DMS53 treated with DMSO at 0.1 percent for 48 hours (cell line): ENCODE results near the gene FCAMR.

Source experiments
- DNase-seq: peaks from one replicate; lab custom pipeline; 2025; ENCODE audit not compliant: unreplicated experiment; lab: John Stamatoyannopoulos, UW

FCAMR gene, protein sequence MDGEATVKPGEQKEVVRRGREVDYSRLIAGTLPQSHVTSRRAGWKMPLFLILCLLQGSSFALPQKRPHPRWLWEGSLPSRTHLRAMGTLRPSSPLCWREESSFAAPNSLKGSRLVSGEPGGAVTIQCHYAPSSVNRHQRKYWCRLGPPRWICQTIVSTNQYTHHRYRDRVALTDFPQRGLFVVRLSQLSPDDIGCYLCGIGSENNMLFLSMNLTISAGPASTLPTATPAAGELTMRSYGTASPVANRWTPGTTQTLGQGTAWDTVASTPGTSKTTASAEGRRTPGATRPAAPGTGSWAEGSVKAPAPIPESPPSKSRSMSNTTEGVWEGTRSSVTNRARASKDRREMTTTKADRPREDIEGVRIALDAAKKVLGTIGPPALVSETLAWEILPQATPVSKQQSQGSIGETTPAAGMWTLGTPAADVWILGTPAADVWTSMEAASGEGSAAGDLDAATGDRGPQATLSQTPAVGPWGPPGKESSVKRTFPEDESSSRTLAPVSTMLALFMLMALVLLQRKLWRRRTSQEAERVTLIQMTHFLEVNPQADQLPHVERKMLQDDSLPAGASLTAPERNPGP

GRCh38 chr1:206970446-206970845 is at the start of gene FCAMR:
FCAMR (minus strand) TSS chr1:206970460; CDS start chr1:206970125, 335 bp downstream.
- DNase-seq, result no peak

DNA sequence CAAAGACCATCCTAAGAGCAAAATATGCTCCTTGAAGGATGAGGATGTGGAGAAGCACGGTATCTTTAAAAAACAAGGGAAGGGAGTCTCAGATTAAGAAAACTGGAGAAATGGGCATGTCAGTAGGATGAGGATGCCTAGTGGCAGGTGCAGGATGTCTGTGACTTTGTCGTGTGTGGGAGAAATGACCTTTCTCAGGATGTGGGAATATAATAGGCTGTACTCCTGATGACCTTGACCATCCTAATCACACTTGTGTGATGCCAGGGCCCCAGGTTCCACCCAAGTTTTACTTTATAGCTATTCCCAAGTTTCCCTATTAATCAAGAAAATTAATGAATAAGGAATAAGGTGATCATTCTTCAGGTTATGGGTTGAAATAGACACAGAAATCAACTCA is 49.4 kb upstream of the FCAMR start:
- no peak for DNase-seq

DNA sequence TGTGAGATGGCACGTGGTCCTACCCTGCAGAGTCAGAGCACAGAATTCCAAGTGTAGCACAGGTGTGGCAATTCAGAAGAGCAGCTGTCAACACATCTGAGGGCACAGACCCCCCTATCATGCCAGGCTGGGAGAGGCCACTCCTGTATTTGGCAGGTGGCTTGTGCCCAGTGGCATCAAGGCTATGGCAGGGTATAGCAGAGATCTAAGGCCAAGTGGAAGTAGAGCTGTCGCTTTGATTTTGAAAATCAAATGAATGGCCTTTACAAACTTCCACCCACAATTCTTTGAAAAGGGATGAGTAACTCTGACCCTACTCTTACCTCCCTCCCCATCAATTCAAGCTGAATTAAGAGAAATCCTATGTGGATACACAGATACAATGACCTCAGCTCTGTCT is 48.9 kb upstream of the FCAMR start:
- DNase-seq, result no peak

GRCh38 chr1:207018707-207019106 is 48.4 kb upstream of the FCAMR start:
- no peak for DNase-seq

DNA sequence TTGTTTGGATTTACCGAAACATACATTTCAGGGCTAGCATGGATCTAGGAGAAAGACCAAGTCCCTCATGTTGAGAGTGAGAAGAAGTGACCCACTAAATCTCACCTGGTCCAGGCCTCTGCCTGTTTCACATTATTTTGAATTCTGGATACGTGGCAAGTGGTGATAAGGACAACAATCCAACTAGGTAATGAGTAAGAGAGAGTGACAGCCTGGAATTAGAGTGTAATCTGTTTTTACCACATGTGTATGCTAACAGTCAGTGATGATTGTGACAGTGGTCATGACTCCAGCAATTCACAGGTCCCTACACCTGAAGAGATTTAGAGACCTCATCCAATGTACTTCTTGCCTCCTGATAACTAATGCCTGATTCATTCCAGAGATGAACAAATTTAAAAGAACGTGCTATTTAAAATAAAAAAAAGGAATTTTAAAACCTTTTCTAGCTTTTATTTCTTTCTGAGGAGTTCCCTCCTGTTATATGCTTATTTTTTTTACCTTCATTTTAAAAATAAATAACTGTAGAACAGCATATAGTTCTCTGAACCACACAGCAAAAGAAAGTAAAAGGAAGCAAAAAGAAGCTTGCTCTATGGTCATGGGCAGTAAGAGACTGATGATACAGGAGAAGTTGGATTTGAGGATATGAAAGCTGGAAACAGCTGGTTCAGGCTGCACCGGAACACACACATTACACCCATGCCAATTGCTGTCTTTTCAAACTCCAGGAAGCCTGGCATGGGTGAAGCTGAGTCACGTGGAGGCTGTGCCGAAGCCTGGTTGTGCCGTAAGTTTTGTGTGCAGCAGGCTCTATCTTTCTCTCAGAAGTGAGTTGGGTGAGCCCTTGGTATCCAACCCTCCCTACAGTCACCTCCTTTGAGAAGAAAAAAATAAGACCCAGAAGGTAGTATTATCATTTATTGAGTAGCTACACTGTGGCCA is 47.6 kb upstream of the FCAMR start:
- no peak for DNase-seq

DNA sequence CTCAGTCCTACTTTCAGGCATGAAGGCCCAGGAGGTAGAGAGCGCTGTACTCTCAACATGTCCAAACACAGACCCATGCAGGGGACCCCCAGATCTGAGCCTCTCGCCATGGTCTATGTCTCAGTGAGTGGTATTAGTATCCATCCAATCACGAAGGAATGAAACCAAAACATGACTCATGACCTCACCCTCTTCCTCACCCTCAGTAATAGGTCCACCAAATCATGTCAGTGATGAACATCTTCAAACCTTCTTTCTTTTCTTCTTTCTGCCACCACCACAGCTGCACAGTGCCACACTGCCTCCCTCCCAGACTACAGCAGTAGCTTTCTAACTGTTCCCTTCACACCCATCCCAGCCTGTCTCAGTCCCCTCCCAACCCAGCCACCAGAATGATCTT is 45.5 kb upstream of the FCAMR start:
- DNase-seq, result no peak

DNA sequence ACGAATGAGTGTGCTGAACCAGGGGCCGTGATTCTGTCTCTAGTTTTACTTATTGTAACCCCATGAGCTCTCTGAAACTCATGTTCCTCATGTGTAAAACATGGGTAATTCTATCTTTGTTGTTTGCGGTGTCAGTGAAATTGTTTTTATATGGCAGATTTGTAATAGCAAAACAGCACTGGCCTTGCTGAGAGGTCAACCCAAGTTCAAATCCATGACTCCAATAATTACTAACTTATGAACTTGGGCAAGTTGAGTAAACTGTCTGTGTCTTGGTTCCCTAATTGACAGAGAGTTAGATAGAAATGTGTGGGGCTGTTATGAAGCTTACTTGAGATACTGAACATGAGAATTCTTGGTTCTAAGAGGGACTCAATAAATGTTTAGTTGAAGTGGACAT is 44.5 kb upstream of the FCAMR start:
- no peak for DNase-seq

DNA sequence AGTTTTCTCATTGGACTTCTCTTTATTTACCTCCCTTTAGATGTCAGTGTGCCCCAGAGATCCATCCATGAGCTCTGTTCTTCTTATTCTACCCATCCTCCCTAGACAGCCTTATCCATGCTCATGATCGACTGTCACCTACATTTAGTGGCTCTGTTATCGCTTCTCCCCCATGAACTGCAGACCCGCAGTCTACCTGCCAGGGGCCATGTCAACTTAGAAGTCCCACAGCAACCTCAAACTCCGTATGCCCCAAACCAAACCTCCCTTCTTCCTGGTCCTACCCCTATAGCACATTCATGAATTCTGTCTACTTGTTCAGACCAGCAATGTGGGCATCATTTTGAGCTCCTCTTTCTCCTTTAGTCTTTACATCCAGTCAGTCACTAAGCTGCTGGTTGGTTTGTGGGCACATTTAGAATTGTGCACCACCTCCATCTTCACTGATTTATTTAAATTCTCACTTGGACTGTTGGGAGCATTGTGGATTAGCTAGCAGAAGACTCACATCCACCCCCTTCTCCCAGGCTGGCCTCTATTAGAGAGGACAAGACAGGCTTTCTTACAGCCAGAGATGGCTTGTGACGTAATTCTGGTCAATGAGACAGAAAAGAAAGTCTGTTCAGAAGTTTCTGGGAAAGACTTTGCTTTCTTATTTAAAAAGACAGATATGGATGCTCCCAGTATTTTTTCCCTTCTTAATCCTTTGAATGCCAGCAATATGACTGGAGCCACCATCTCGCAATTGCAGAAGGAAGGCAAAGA is 43.2 kb upstream of the FCAMR start:
- no peak for DNase-seq

DNA sequence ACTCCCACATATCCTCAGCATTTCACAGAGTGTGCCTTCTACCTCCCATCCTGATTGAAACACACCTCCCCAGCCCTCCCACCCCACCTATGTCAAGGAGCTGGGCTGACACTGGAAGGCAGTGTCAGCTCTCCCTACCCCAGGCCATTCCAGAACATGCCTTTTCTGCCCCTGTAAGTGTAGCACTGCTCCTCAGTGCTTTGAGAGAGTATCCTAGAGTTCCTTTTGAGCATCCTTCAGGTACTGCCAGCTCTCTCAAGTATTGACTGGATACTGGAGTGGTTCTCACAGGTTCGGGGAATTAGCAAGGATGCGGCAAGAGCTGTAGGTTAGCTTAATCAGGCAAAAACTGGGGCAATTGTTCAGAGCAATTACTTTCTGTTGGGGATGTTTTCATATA is 40.5 kb upstream of the FCAMR start:
- DNase-seq, result no peak

DNA sequence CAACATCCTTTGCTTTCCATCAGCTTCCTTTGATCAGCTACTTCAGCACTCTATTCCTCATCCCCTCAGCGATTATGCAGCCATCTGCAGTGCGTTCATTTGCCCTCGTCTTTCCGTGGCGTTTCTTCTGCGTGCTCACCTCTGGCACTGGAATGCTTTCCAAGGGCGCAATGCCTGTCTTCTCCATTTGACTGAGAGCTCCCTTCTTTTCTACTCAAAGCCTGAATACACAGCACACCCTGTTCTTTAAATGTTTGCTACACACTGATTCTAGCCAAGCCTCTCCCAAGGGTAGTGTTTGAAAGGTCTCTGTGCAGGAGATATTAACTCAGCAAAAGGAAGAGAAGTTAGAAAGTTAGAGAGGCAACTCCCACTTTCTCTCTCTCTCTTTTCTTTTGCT is 39.7 kb upstream of the FCAMR start:
- no peak for DNase-seq

GRCh38 chr1:207009182-207009850 is 39.1 kb upstream of the FCAMR start:
- no peak for DNase-seq

- no peak for DNase-seq
These were observed 37.2 kb upstream of the FCAMR start for GRCh38 chr1:207007352-207008033.

GRCh38 chr1:207006914-207007313 is 36.7 kb upstream of the FCAMR start:
- no peak for DNase-seq

- no peak for DNase-seq
These were observed 35.8 kb upstream of the FCAMR start for GRCh38 chr1:207006083-207006482.

GRCh38 chr1:207004931-207005830 is 34.9 kb upstream of the FCAMR start:
- peak; percentile 86 for DNase-seq

- DNase-seq, result no peak
These were observed 33.0 kb upstream of the FCAMR start for GRCh38 chr1:207003210-207003609.

DNA sequence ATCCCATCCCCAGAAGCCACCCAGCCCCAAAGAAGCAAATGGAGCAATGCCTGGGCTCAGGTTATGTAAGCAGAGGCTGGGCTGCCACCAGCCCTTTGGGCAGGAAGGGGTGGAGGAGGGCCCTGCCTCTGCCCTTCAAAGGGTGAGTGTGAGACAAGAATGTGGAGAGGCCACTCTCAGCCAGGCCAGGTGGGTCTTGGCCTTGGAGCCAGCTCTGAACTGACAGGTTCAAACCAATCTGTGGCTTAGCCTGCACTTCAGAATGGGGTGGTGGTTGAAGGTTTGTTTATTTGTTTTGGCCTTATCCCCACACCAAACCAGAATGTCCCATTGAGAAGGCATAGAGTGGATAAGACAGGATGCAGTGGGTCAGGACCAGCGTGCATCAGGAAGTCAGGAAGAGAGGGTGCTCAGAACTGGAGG is 32.5 kb upstream of the FCAMR start:
- DNase-seq, result peak; percentile 93

DNA sequence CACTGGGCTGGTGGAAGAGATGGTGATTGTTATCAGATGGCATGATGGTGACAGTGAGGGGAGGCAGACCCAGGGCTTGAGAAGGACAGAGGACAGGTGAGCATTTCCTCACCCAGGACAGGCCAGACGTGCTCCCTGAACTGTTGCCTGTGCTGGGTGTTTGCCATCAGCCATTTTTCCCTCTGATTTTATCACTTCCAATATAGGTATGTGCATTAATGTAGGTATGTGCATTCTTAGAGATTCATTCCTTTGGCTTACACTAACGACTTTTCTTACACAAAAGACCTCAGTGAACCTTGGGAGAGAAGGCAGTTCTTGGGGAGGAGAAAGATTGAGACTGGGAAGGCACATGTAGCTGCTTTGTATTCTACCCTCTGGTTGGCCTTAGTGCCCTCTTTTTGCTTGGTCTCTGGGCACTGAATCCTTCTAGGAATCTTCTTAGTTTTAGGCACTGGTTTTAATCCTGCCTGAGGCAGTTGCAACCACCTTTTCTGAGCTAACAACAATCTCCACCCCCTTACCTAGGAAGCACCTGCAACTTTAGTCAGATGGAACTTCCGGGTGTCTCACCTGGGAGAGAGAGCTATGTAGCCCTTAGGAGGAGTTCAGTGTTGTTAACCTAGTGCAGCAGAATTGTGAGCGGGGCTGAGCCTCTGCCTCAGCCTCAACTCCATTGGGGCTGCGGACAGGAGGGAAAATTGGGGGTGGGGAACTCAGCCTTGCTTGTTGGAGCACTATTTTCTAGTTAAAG is 31.4 kb upstream of the FCAMR start:
- peak; percentile 90 for DNase-seq
